Measurements from ENCODE around the gene RAPGEF6. TPM values are rescaled to one million over a fixed set of nuclear protein-coding genes. Genes with fewer than 3 reads are reported as not detected.

The RAPGEF6 gene
- total and polyA plus RNA-seq, 4 donors = 2.1 to 26.6 (median 15.1) TPM

- no peak for DNase-seq
- no peak for ATAC-seq (ENCODE audit: low FRiP score)
- no peaks in the 10 kb centered on the region for H3K27me3 ChIP-seq (ENCODE audit: control insufficient read depth in 1 of 2, insufficient read depth in 2 of 2, low read length in 1 of 2)
- intact Hi-C loops (cut with DNase I) = no loop called here
- H3K4me1 ChIP-seq (ENCODE audit: control insufficient read depth in 1 of 2, insufficient read depth in 2 of 2, low read length in 2 of 2) = no peaks in the 10 kb centered on the region
- H3K4me3 ChIP-seq (ENCODE audit: low read length in 2 of 2) = no peak overlapping the region
- 92 to 97% methylated on average over 1 of the region's 1 CpG for whole genome bisulfite sequencing, 2 donors
- H3K36me3 ChIP-seq (ENCODE audit: control insufficient read depth in 1 of 2, insufficient read depth in 2 of 2, low read length in 1 of 2) = peaks cover 4 to 10% of the 10 kb centered on the region in 2 donors
- H3K27ac ChIP-seq (ENCODE audit: low read depth in 1 of 2, low read length in 2 of 2) = no peak overlapping the region
- no peaks in the 10 kb centered on the region for H3K9me3 ChIP-seq (ENCODE audit: control insufficient read depth, low read length)
Observed at GRCh38 chr5:131433109-131433508, 201.9 kb downstream of the RAPGEF6 start.

- intact Hi-C loops (cut with DNase I) = no loop called here
- 74 to 79% methylated on average over 2 of the region's 2 CpGs for WGBS, 2 donors
- Histone ChIP-seq H3K27me3 (ENCODE audit: control insufficient read depth in 1 of 2, insufficient read depth in 2 of 2, low read length in 1 of 2) (no peaks in the 10 kb centered on the region), H3K4me3 (ENCODE audit: low read length in 2 of 2) (no peak overlapping the region), H3K4me1 (ENCODE audit: control insufficient read depth in 1 of 2, insufficient read depth in 2 of 2, low read length in 2 of 2) (no peaks in the 10 kb centered on the region), H3K27ac (ENCODE audit: low read depth in 1 of 2, low read length in 2 of 2) (no peak overlapping the region), H3K36me3 (ENCODE audit: control insufficient read depth in 1 of 2, insufficient read depth in 2 of 2, low read length in 1 of 2) (peaks cover 4 to 10% of the 10 kb centered on the region in 2 donors), H3K9me3 (ENCODE audit: control insufficient read depth, low read length) (no peaks in the 10 kb centered on the region)
- ATAC-seq (ENCODE audit: low FRiP score) (no peak), DNase-seq (no peak)
Observed at GRCh38 chr5:131431794-131432193, 203.2 kb downstream of the RAPGEF6 start.

GRCh38 chr5:131430794-131431193, 204.2 kb downstream of the RAPGEF6 start:
- peaks cover 4 to 12% of the 10 kb centered on the region in 2 donors for H3K36me3 ChIP-seq (ENCODE audit: control insufficient read depth in 1 of 2, insufficient read depth in 2 of 2, low read length in 1 of 2)
- no peak overlapping the region for H3K27ac ChIP-seq (ENCODE audit: low read depth in 1 of 2, low read length in 2 of 2)
- WGBS, 2 donors = 36 to 52% methylated on average over 1 of the region's 1 CpG

GRCh38 chr5:131426011-131426410, 209.0 kb downstream of the RAPGEF6 start:
- H3K36me3 ChIP-seq (ENCODE audit: control insufficient read depth in 1 of 2, insufficient read depth in 2 of 2, low read length in 1 of 2) = peaks cover 7 to 9% of the 10 kb centered on the region in 2 donors
- no peaks in the 10 kb centered on the region for H3K4me1 ChIP-seq (ENCODE audit: control insufficient read depth in 1 of 2, insufficient read depth in 2 of 2, low read length in 2 of 2)
- WGBS, 2 donors = 68 to 83% methylated on average over 1 of the region's 1 CpG
- H3K9me3 ChIP-seq (ENCODE audit: control insufficient read depth, low read length) = no peaks in the 10 kb centered on the region
- no peak for ATAC-seq (ENCODE audit: low FRiP score)
- DNase-seq = no peak
- no peak overlapping the region for H3K4me3 ChIP-seq (ENCODE audit: low read length in 2 of 2)
- intact Hi-C loops (cut with DNase I) = loop anchor here in 1 of 2 donors (5.0 kb wide), 1 partner anchor 581 kb away; no protein-coding TSS in a partner anchor
- no peak overlapping the region for H3K27ac ChIP-seq (ENCODE audit: low read depth in 1 of 2, low read length in 2 of 2)
- no peaks in the 10 kb centered on the region for H3K27me3 ChIP-seq (ENCODE audit: control insufficient read depth in 1 of 2, insufficient read depth in 2 of 2, low read length in 1 of 2)

More at GRCh38 chr5:131430794-131431193, 204.2 kb downstream of the RAPGEF6 start:
- Histone ChIP-seq H3K4me1 (ENCODE audit: control insufficient read depth in 1 of 2, insufficient read depth in 2 of 2, low read length in 2 of 2) (no peaks in the 10 kb centered on the region), H3K27me3 (ENCODE audit: control insufficient read depth in 1 of 2, insufficient read depth in 2 of 2, low read length in 1 of 2) (no peaks in the 10 kb centered on the region), H3K9me3 (ENCODE audit: control insufficient read depth, low read length) (no peaks in the 10 kb centered on the region), H3K4me3 (ENCODE audit: low read length in 2 of 2) (no peak overlapping the region)
- ATAC-seq (ENCODE audit: low FRiP score) (no peak), DNase-seq (no peak)
- intact Hi-C loops (cut with DNase I) = no loop called here

GRCh38 chr5:131423056-131423455, 212.0 kb downstream of the RAPGEF6 start:
- intact Hi-C loops (cut with DNase I) = no loop called here
- Histone ChIP-seq H3K4me1 (ENCODE audit: control insufficient read depth in 1 of 2, insufficient read depth in 2 of 2, low read length in 2 of 2) (no peaks in the 10 kb centered on the region), H3K9me3 (ENCODE audit: control insufficient read depth, low read length) (no peaks in the 10 kb centered on the region), H3K4me3 (ENCODE audit: low read length in 2 of 2) (no peak overlapping the region), H3K27me3 (ENCODE audit: control insufficient read depth in 1 of 2, insufficient read depth in 2 of 2, low read length in 1 of 2) (no peaks in the 10 kb centered on the region), H3K36me3 (ENCODE audit: control insufficient read depth in 1 of 2, insufficient read depth in 2 of 2, low read length in 1 of 2) (peaks cover 3 to 5% of the 10 kb centered on the region in 2 donors), H3K27ac (ENCODE audit: low read depth in 1 of 2, low read length in 2 of 2) (no peak overlapping the region)
- WGBS, 2 donors = 59 to 63% methylated on average over 2 of the region's 2 CpGs
- ATAC-seq (ENCODE audit: low FRiP score) (peak; percentile 60), DNase-seq (no peak)

GRCh38 chr5:131419877-131420276, 215.2 kb downstream of the RAPGEF6 start:
- no peaks in the 10 kb centered on the region for H3K9me3 ChIP-seq (ENCODE audit: control insufficient read depth, low read length)
- intact Hi-C loops (cut with DNase I) = loop anchor here (10.0 kb wide), 2 partner anchors 255 to 1515 kb away; partner anchors contain the start of genes CHSY3 (in 1 of the 2) and HINT1 (in 1 of the 2)
- H3K4me3 ChIP-seq (ENCODE audit: low read length in 2 of 2) = no peak overlapping the region
- H3K27me3 ChIP-seq (ENCODE audit: control insufficient read depth in 1 of 2, insufficient read depth in 2 of 2, low read length in 1 of 2) = no peaks in the 10 kb centered on the region
- ATAC-seq (ENCODE audit: low FRiP score) (no peak), DNase-seq (no peak)
- peaks cover 0 to 3% of the 10 kb centered on the region in 2 donors for H3K36me3 ChIP-seq (ENCODE audit: control insufficient read depth in 1 of 2, insufficient read depth in 2 of 2, low read length in 1 of 2)
- no peak overlapping the region for H3K27ac ChIP-seq (ENCODE audit: low read depth in 1 of 2, low read length in 2 of 2)
- no peaks in the 10 kb centered on the region for H3K4me1 ChIP-seq (ENCODE audit: control insufficient read depth in 1 of 2, insufficient read depth in 2 of 2, low read length in 2 of 2)
- 78 to 79% methylated on average over 4 of the region's 4 CpGs for WGBS, 2 donors

- Histone ChIP-seq H3K4me1 (ENCODE audit: control insufficient read depth in 1 of 2, insufficient read depth in 2 of 2, low read length in 2 of 2) (no peaks in the 10 kb centered on the region), H3K27me3 (ENCODE audit: control insufficient read depth in 1 of 2, insufficient read depth in 2 of 2, low read length in 1 of 2) (no peaks in the 10 kb centered on the region), H3K27ac (ENCODE audit: low read depth in 1 of 2, low read length in 2 of 2) (no peak overlapping the region), H3K9me3 (ENCODE audit: control insufficient read depth, low read length) (no peaks in the 10 kb centered on the region), H3K36me3 (ENCODE audit: control insufficient read depth in 1 of 2, insufficient read depth in 2 of 2, low read length in 1 of 2) (peaks cover 2 to 3% of the 10 kb centered on the region in 2 donors), H3K4me3 (ENCODE audit: low read length in 2 of 2) (no peak overlapping the region)
- ATAC-seq (ENCODE audit: low FRiP score) (no peak), DNase-seq (no peak)
- 85 to 89% methylated on average over 7 of the region's 7 CpGs for WGBS, 2 donors
- intact Hi-C loops (cut with DNase I) = loop anchor here (10.0 kb wide), 2 partner anchors 254 to 1514 kb away; partner anchors contain the start of genes CHSY3 (in 1 of the 2) and HINT1 (in 1 of the 2)
Observed at GRCh38 chr5:131418846-131419245, 216.2 kb downstream of the RAPGEF6 start.

GRCh38 chr5:131417240-131417869, 217.7 kb downstream of the RAPGEF6 start:
- ATAC-seq (ENCODE audit: low FRiP score) (peak; percentile 74), DNase-seq (peak; percentile 83 to 92)
- H3K9me3 ChIP-seq (ENCODE audit: control insufficient read depth, low read length) = no peaks in the 10 kb centered on the region
- H3K4me1 ChIP-seq (ENCODE audit: control insufficient read depth in 1 of 2, insufficient read depth in 2 of 2, low read length in 2 of 2) = no peaks in the 10 kb centered on the region
- peaks cover 2 to 3% of the 10 kb centered on the region in 2 donors for H3K36me3 ChIP-seq (ENCODE audit: control insufficient read depth in 1 of 2, insufficient read depth in 2 of 2, low read length in 1 of 2)
- H3K27ac ChIP-seq (ENCODE audit: low read depth in 1 of 2, low read length in 2 of 2) = no peak overlapping the region
- intact Hi-C loops (cut with DNase I) = loop anchor here (1.0 to 10.0 kb wide), 3 partner anchors 253 to 1513 kb away; partner anchors contain the start of genes CHSY3 (in 1 of the 2) and HINT1 (in 1 of the 2)
- 20 to 22% methylated on average over 7 of the region's 7 CpGs for WGBS, 2 donors
- H3K27me3 ChIP-seq (ENCODE audit: control insufficient read depth in 1 of 2, insufficient read depth in 2 of 2, low read length in 1 of 2) = no peaks in the 10 kb centered on the region
- no peak overlapping the region for H3K4me3 ChIP-seq (ENCODE audit: low read length in 2 of 2)

- ATAC-seq (ENCODE audit: low FRiP score) (no peak), DNase-seq (no peak)
- no peaks in the 10 kb centered on the region for H3K27me3 ChIP-seq (ENCODE audit: control insufficient read depth in 1 of 2, insufficient read depth in 2 of 2, low read length in 1 of 2)
- H3K4me3 ChIP-seq (ENCODE audit: low read length in 2 of 2) = no peak overlapping the region
- intact Hi-C loops (cut with DNase I) = loop anchor here (1.0 to 10.0 kb wide), 3 partner anchors 252 to 1512 kb away; partner anchors contain the start of genes CHSY3 (in 1 of the 2) and HINT1 (in 1 of the 2)
- H3K36me3 ChIP-seq (ENCODE audit: control insufficient read depth in 1 of 2, insufficient read depth in 2 of 2, low read length in 1 of 2) = peaks cover 0 to 2% of the 10 kb centered on the region in 2 donors
- no peaks in the 10 kb centered on the region for H3K9me3 ChIP-seq (ENCODE audit: control insufficient read depth, low read length)
- H3K4me1 ChIP-seq (ENCODE audit: control insufficient read depth in 1 of 2, insufficient read depth in 2 of 2, low read length in 2 of 2) = no peaks in the 10 kb centered on the region
- 76 to 86% methylated on average over 3 of the region's 3 CpGs for WGBS, 2 donors
- H3K27ac ChIP-seq (ENCODE audit: low read depth in 1 of 2, low read length in 2 of 2) = no peak overlapping the region
Observed at GRCh38 chr5:131416729-131417128, 218.3 kb downstream of the RAPGEF6 start.
